NCI-H774 (cell line): ENCODE measurements around the gene RAX2.

ENCODE experiments used
- DNase-seq: peaks from one replicate; lab custom pipeline; 2025; lab: John Stamatoyannopoulos, UW

The RAX2 gene

GRCh38 chr19:3725640-3726310 is 46.3 kb downstream of the RAX2 start:
- peak; percentile 48 for DNase-seq

- no peak for DNase-seq
Observed at GRCh38 chr19:3725121-3725520, 46.9 kb downstream of the RAX2 start.

- DNase-seq: no peak
Observed at GRCh38 chr19:3723883-3724282, 48.1 kb downstream of the RAX2 start.

- no peak for DNase-seq
Observed at GRCh38 chr19:3723110-3723488, 48.9 kb downstream of the RAX2 start.

- DNase-seq: peak; percentile 36
Observed at GRCh38 chr19:3722443-3723109, 49.5 kb downstream of the RAX2 start.

GRCh38 chr19:3721887-3722442 is 50.1 kb downstream of the RAX2 start:
- no peak for DNase-seq

- DNase-seq: peak; percentile 96
Observed at GRCh38 chr19:3721131-3721886, 50.7 kb downstream of the RAX2 start.

GRCh38 chr19:3720349-3720917 is 51.6 kb downstream of the RAX2 start:
- no peak for DNase-seq

GRCh38 chr19:3719868-3720267 is 52.2 kb downstream of the RAX2 start:
- DNase-seq: no peak
